HG03097 (cell line): ENCODE measurements around the gene NEURL1B.

ENCODE experiments used
- ATAC-seq: cut with Tn5 transposase; IDR thresholded peaks from one replicate; pipeline ENCODE4 v1.9.1; 2021; ENCODE audit not compliant: unreplicated experiment, low FRiP score

NEURL1B gene

DNA sequence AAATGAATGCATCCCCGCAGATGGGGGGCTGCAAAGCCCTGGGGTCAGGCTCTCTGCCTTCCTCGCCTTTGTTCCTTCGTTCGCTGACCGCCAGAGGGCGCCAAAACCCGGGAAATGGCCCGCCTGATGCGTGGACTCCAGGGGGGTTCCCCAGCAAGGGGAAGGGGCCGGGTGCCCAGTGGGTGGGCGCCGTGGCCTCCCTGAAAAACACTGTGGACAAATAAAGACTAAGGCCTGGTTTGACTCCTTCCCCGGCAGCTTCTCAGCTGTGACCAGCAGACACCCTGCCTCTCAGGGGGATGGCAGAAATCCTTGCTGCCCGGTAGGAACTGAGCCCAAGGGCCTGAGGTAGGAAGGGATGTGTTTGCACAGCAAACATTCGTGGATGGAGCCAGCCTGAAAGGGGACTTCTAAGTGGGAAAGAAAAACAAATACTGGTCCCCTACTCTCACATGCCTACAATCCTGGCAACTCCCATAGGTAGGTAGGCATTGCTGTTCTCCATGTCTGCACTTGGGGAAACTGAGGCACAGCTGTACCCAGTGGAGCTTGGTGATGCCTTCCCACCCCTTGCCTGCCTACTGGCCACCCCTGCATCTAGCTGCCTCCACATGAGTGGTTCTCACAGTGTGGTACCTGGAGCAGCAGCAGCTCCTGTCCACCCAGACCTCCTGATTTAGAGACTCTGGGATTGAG, 72.2 kb downstream of the NEURL1B start:
- no peak for ATAC-seq

- no peak for ATAC-seq
Measured at GRCh38 chr5:172713809-172714490, 72.9 kb downstream of the NEURL1B start.

DNA sequence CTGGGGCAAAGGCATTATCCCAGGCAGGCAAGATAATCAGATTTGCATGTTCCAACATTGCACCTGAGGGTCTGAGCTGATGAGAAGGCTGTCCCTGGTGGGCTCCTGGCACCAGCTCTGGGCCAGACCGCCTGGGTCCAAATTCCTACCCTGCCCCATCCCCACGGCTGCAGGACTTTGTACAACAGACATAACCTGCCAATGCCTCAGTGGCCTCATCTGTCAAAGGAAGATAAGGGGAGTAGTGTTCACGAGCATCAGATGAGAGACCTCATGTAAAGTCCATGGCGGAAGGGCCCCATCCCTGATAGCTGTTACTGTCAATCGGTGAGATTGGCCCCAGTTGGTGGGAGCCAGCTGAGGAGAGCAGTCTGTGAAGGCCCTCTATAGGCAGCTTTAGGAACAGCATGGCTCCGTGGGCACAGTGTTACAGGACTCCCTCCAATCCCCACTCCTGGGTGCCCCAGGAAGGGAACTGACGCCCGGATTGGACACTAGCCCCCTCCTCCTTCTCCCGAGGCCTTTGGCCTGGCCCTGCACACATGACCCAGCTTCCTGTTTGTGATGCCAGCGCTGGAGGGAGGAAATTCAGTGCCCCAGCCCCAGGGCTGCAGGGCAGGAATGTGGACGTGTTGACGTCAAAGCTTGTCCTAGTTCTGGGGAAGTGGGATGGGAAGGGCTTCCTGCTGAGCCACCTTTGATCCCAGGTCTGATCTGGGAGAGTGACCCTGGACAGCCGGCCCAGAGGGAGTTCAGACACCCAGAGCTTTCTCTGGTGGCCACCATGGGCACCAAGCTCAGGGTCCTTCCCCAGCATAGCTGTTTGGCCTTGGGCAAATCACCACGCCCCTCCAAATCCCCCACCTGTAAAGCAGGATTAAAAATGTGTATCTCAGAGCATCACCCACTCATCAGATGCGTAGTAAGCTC, 73.7 kb downstream of the NEURL1B start:
- ATAC-seq, result peak; percentile 53

- no peak for ATAC-seq
Measured at GRCh38 chr5:172715421-172715780, 74.3 kb downstream of the NEURL1B start.

DNA sequence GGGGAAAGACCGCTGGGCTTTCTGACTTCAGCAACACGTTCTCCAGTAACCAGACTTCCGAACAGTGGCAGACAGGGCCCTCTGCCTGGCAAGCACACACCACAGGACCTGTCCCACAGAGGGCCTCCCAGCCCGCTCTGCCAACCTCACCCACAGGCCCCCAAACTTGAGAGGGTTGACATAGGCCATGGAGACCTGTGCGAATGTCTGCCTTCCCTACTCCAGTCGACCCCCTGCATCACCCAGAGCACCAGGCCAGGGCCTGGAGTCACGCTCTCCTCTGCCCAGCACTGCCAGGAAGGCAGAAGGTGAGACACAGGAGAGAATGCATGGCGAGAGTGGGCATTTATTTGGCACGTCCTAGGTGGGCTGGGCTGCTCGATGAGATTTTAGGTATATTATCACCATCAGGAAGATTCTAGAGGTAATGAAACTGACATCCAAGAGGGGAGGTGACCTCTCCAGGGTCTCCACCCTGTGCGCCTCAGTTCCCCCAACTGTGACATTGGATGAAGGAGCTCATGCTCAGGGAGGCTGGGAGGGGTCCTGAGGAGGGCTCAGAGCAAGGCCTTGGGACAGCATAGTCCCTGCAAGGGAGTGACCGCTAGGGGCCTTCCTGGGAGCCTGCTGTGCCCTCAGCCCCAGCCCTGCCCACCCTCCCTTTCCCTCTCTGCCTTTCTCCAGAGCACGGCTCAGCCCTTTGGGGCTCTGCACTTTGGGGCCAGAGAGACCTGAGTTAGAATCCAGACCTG, 75.0 kb downstream of the NEURL1B start:
- no peak for ATAC-seq

- no peak for ATAC-seq
Measured at GRCh38 chr5:172716796-172717313, 75.8 kb downstream of the NEURL1B start.

- no peak for ATAC-seq
Measured at GRCh38 chr5:172717481-172718195, 76.6 kb downstream of the NEURL1B start.

DNA sequence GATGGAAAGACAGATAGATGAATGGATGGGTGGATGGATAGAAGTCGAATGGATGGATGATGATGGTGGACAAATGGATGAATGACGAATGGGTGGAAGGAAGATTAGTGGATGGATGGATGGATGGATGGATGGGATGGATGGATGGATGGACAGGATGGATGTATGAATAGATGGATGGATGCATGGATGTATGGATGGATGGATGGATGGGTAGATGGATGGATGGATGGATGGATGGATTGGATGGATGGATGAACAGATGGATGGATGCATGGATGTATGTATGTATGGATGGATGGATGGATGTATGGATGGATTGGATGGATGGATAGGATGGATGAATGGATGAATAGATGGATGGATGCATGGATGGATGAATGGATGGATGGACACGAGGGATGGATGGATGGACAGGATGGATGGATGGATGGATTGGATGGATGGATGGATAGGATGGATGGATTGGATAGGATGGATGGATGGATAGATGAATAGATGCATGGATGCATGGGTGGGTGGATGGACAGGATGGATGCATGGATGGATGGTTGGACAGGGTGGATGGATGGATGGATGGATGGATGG, 77.6 kb downstream of the NEURL1B start:
- ATAC-seq, result no peak

DNA sequence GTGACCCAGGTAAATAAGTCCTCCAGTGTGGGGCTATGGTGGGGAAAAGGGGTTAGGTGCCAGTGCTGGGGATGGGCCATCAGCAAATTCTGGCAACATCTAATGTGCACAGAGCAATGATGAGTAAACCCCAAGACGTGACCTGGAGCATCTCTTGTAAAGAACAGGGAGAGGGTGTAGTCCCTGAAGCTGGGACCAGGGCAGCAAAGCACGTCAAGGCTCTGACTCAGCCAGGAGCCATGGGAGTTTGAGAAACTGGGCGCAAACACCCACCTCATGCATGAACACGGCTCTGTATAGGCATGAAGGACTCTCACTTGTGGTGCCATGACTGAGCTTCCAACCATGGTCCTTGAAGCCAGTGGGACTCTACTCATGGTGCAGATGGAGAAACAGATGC, 78.1 kb downstream of the NEURL1B start:
- ATAC-seq, result no peak

DNA sequence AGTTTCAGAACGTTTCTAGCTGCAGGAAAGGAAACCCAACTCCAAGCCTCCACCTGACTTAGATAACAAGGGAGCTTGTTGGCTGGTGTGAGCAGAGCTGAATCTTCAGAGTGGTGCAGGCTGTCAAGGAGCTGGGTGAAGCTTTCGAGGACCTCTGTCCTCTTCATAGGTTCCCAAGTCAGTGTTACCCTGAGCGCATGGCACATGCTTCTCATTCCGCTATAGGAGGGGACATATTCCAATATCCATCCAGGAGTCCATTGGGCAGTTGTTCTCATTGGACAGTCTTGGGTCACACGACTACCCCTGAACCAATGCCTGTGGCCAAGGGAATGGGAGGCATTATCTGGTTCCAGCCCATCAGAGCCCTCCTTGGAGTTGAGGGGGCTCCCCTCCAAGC, 79.6 kb downstream of the NEURL1B start:
- no peak for ATAC-seq

GRCh38 chr5:172721455-172722326, 80.6 kb downstream of the NEURL1B start:
- ATAC-seq, result no peak

DNA sequence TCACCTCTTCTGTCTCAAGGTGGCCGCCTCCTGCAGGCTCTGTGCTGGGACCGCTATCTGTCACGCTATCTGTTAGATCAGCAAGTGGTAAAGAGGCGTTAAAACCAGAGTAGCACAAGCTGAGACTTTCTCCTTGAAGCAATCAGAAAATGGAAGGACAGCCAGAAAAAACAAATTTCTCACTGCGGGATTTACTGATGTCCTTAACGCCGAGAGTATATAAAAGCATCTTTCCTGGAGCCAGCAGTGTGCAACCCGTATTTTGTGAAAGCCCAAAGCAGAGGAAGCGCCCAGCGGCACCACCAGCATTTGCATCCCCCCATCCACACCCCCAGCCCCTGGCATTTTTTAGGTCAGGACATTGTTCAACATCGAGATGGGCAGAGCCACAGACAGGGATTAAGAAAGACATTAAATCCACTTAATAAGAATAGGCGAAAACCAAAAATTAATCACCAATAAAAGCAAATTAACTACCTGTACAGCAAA, 81.3 kb downstream of the NEURL1B start:
- no peak for ATAC-seq

GRCh38 chr5:172723508-172723907, 82.4 kb downstream of the NEURL1B start:
- no peak for ATAC-seq

GRCh38 chr5:172724242-172725183, 83.5 kb downstream of the NEURL1B start:
- ATAC-seq, result no peak

DNA sequence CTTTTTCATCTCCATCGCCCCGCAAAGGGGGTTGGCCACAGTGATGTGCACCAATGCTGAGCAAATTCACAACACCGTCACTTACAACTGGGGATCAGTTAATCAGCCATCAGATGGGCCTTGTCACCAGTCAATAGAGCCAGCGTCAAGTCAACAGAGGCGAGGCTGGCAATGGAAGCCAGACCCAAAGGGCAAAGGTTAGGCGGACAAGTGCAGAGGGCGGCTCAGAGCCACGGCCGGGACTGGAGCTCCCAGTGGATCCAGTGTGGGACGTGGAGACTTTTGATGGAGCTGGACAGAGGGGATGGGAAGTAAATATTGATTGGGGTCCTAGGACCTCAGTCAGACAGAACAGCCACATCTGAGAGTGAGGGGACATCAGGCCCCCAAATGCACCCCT, 84.2 kb downstream of the NEURL1B start:
- no peak for ATAC-seq

- ATAC-seq, result no peak
Measured at GRCh38 chr5:172725785-172726184, 84.7 kb downstream of the NEURL1B start.

- no peak for ATAC-seq
Measured at GRCh38 chr5:172726966-172727365, 85.9 kb downstream of the NEURL1B start.
